Right lobe of liver (tissue), 4 donors: ENCODE data around the gene DPT.

Experiments
- POLR2A ChIP-seq: fragments of 450-650 bp; IDR thresholded peaks from one replicate; pipeline ENCODE4 v1.6.1; 2017; ENCODE audit warnings: antibody characterized with exemption, mild to moderate bottlenecking
- TF ChIP-seq, protein P1 (sequence below), 4 donors: fragments of 200-600 bp in 3 of 4; fragments of 450-650 bp in 1 of 4; IDR thresholded peaks; one replicate each; pipeline versions ENCODE4 v1.5.1 to v1.8.0; 2016 to 2022; ENCODE audit warnings: antibody characterized with exemption in 4 of 4, mild to moderate bottlenecking in 2 of 4
- donor health status: DM: no; HTN: no; CAD: no.
- donor health status: DM: no; HTN: no; CAD: no.
- donor health status: DM: no; HTN: yes; CAD: no.

DNA sequence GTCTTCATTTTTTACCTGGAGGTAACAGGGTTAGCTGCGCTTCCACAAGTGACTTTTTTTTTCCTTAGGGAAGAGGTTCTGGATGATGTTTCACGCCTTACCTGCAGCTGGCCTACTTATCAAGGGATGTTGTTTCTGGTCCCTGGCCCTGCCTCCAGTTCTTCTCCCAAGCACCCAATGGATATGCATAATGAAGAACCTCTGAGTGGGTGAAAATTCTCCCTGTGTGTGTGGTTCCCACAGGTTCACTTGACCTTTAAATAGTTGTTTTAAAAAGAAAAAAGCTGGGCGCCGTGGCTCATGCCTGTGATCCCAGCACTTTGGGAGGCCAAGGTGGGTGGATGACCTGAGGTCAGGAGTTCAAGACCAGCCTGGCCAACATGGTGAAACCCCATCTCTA, 31.8 kb upstream of the DPT start:
- TF ChIP-seq, protein P1, sequence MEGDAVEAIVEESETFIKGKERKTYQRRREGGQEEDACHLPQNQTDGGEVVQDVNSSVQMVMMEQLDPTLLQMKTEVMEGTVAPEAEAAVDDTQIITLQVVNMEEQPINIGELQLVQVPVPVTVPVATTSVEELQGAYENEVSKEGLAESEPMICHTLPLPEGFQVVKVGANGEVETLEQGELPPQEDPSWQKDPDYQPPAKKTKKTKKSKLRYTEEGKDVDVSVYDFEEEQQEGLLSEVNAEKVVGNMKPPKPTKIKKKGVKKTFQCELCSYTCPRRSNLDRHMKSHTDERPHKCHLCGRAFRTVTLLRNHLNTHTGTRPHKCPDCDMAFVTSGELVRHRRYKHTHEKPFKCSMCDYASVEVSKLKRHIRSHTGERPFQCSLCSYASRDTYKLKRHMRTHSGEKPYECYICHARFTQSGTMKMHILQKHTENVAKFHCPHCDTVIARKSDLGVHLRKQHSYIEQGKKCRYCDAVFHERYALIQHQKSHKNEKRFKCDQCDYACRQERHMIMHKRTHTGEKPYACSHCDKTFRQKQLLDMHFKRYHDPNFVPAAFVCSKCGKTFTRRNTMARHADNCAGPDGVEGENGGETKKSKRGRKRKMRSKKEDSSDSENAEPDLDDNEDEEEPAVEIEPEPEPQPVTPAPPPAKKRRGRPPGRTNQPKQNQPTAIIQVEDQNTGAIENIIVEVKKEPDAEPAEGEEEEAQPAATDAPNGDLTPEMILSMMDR (IDR thresholded peaks at IDR 0.05), result no peak
- no peak for TF ChIP-seq POLR2A
